ENCODE results near the gene PPP1R37.
A peak's percentile ranks its signal among the peaks of the same experiment; 100 is the strongest.
"Not testable (repeated sequence)": the region's sequence is repeated elsewhere in the genome, so short reads cannot be mapped to it uniquely, and the experiment has no call there.

Gene PPP1R37

DNA sequence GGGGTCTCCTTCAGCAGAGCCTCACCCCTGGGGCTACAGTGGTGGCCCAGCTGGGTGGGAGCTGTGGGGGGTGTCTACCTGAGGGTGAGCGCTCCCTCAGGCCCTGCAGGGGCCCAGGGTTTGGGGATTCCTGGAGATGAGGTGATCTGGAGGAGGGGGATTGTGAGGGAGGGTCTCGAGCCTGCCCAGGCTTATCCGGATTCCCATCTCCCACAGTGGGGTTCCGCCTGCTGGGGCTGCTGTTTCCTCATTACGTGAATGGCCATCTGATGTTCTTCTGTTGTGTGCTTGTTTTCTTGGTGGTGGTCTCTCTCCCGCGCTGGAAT, 4.4 kb downstream of the PPP1R37 start:
- no peak for DNase-seq

DNA sequence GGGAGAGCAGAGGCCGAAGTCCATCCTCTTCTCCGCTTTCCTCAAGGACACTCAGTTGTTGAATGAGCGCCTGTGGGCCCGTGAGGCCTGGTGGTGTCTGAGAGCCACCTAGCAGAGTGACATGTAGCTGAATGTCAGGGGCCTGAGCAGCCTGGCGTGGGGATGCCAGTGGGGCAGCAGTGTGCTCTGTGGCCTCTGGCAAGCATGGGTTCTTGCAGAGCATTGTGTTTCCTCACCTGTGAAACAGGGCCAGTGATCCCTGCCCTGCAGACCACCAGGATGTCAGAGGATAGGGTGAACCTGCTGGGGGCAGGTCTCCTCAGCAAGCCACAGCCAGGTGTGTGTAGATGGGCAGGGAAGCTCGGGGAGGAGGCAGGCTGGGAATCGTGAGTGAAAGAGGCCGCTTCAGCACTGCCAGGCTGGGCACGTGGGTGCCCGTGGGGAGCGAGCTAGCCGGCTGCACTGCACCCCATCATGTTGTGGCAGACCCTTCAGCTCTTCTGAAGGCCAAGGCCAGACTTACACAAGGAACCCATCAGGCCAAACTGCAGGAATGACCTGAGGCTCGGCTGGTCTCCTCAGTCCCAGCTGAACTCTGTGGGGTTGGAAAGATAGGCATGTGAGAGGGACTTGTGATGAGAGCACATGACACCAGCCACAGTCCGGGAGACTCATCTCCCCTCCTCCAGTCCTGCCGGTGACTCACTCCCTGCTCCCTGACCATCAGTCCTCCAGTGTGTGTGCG, 5.0 kb downstream of the PPP1R37 start:
- DNase-seq: no peak

DNA sequence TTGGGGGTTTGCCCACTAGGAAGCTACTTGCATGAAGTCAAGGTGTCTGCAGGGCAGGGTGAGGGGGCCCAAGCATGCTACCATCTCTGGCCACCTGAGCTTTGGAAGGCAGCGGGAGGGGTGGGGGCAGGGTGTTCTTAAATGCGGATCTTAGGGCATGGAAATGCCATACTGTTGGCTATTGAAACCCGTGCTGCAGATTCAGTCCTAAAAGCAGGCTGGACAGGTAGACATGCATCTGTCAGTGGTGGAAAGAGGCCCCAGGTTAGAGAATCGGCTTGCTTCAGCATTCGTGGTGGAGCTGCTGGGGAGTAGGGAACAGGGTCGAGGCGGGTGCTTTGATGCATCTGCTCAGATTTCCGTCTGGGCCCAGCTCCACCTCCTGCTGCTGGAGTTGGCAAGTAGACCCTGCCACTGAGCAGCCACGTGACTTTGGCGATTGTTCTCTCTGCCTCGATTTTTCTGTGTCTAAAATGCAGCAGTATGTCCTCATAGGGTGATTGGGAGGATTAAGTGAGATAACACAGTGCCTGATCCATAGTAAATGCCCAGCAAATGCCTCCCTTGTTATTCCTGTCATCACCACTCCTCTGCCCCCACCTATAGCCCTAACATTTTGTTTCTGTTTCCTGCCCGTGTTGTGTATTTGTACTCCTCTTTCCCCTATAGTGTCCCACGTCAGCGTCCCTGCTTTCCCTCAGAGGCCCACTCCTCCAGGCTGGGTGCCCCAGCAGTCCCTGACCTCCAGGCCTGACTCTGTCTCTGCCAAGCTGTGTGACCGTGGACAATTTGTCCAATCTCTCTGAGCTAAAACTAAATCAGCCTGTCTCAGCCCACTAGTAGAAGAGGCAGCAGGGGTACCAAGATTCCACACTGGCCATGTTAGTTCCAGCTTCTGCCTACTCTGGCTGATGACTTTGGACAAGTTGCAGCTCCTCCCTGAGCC, 5.8 kb downstream of the PPP1R37 start:
- no peak for DNase-seq

DNA sequence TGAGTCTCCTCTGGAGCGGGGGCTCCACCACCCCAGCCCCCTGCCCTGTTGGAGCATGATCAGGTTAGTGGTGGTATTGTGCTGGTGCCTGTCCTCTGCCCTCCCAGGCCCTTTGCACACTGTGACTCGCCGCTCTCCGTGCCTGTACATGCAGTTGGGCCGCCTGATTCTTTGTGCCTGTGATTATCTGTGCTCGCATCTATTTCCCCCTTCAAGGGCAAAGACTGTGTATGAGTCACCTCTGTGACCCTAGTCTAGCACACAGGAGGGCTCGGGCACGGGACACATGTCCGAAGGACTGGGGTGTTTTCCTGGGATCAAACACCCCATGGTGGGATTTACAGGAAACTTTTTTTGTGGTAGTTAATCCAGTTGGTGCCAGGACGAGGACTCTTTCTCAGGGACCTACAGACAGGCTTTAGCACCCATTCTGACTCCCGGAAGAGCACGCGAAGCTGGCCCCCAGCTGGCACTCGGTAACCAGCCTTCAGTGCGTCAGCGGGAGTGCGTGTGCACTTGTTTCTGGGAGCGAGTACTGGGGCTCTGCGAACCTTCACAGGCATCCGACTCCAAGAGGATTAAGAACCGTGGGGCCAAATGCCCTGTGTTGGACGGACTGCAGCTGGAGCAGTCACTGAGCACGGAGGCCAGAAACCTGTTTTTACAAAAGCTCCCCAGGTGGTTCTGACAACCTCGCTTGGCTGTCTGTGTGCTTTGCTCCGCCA, 6.7 kb downstream of the PPP1R37 start:
- DNase-seq: no peak

DNA sequence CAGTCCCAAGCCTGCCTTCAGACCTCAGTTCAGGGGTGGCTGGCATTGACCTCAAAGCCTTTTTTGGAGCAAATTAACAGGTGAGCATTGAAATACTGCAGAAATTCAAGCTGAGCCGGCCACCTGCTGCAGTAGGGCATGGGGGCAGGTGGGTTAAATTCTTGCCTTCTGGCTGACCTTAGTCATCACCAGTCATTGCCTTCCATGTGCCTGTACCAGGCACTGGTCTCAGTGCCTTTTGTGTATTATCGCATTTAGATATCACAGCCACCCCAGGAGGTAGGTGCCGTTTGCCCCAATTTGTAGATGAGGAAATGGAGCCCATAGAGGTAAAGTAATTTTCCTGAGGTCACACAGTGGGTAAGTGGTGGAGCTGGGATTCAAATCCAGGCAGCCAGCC, 7.2 kb downstream of the PPP1R37 start:
- DNase-seq: no peak

DNA sequence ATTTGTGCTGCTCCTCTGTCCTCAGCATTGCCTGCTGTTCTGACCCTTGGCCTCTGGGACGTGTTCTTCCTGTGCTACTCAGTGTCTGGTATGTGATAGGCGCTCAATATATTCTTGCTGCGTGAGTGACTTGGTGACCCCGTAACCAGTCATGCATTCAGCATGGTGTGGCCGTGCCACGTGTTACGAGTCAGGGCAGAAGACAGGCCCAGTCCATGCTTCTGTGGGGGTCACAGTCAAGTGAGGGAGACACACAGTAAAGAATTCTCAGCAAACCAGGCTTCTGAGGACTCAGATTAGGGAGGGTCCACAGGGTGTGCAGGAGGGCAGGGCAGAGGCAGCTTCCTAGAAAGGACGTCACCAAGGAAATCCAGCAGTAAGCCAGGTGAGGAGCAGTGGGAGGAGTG, 7.9 kb downstream of the PPP1R37 start:
- DNase-seq: no peak

DNA sequence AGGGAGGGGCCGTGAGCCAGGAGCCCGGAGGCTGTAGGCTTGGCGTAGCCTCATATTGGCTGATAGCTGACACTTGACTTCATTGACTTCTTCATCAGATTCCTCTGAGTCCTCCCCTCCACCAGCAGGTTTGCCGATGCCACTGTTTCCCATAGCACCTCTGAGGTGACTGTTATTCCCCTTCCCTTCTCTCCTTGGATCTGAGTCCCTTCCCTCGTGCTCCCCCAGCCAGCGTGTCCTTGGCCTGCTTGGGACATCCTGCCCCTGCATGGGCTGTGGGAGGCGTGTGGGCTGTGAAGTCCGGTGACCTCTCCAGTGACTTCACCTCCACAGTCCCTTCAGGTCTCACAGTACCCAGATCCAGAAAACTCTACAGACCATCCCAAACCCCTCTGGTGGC, 8.8 kb downstream of the PPP1R37 start:
- no peak for DNase-seq

DNA sequence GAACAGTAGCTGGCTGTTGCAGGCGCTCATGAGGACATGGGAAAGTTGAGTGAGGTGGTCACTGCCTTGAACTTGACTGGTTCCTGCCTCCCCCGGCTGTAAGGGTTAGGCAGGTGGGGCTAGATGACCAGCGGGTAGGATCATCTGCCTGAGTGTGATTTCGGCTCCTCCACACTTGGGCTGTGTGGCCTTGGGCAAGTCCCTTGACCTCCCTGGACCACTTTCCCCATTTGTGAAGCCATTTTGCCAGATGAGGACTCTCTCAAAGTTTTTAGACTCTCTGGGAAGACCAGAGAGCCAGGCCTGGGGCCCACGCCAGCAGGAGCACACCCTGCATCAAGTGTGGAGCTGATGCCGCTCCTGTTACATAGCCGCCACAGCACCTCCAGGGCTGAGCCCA, 9.5 kb downstream of the PPP1R37 start:
- DNase-seq: no peak

DNA sequence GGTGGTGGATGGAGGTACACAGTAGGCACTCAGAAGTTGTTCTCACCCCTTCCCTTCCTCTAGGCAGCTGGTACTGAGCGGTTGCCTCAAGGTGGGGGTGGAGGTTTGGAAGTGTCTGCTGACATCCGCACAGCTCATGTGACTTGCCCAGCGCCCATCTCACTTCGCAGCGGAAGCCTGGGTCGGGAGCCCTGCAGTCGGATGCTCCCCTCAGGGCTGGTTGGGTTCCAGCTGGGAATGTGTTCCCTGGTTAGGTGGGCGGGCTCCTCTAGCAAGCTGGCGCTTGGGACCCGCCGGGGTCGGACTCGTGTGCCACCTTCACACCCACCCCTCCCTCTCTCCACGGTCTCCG, 10.2 kb downstream of the PPP1R37 start:
- DNase-seq: peak; percentile 31

DNA sequence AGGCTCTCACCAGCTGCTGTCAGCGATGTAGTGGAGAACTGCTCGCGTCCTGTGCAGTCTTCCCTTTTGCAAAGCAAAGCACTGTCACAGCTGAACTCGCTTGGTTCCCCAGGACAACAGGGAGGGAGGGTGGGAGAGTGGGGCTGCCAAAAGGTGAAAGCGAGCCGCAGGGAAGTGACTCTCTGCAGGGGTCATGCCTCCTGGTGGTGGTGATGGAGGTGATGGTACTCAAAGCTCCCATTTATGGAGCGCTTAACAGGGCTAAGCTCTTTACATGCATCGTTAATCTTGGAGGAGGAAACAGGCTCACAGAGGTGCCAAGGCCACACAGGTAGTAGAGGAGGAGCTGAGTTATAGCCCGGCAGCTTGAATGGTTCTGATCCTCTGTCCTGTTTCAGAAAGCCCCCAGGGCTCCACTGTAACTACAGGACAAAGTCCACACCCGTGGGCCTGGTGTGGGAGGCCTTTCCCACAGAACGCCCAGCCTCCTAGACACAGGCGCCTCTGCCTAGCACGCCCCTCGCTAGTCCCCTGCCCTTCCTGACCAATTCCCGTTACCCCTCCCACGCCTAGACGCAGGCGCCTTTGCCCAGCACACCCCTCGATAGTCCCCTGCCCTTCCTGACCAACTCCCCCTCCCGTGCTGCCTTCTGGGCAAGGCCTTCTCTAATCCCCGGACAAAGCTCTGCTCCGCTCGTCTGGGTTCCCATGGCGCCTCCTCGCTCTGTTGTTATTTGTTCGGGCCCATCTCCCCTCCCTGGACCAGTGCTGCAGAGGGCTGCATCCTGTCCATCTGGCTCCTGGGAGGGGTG, 10.7 kb downstream of the PPP1R37 start:
- DNase-seq: no peak

DNA sequence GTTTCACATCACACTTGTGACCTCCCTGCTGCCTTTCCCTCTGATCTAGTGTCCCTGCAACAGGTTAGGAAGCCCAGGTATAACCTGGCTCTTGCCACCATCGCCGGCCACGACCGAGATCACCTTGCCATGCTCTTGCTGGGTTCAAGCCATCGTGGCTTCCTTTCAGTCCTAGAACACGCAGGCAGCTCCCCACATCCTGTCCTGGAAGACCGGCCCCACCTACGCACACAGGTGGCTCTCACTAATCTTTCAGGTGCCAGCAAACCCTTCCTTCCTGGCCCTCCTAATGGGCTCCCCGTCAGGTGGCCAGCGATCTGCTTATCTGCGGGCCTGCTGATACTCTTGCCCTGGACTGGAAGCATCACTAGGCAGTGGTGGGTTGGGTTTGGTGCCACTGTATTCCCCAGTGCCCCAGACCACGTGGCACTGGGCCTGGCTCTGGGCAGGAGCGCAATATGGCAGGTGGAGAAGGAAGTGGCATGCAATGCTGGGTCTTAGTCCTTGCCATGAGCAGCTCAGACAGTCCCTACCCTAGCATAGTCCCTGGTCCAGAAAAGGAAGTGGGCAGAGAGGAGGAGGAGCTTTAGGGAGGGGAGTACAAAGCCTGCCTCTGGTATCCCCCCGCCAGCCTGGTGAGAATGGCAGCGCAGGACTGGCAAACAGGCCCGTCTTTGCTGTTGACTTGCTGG, 11.8 kb downstream of the PPP1R37 start:
- DNase-seq: no peak

DNA sequence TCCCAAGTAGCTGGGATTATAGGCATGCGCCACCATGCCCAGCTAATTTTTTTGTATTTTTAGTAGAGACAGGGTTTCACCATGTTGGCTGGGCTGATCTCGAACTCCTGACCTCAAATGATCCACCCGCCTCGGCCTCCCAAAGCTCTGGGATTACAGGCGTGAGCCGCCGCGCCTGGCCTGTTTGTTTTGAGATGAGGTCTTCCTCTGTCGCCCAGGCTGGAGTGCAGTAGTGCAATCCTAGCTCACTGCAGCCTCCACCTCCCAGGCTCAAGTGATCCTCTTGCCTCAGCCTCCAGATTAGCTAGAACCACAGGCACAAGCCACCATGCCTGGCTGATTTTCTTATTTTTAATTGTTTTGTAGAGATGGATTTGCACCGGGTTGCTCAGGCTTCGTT, 13.4 kb downstream of the PPP1R37 start:
- not testable (repeated sequence) for DNase-seq

DNA sequence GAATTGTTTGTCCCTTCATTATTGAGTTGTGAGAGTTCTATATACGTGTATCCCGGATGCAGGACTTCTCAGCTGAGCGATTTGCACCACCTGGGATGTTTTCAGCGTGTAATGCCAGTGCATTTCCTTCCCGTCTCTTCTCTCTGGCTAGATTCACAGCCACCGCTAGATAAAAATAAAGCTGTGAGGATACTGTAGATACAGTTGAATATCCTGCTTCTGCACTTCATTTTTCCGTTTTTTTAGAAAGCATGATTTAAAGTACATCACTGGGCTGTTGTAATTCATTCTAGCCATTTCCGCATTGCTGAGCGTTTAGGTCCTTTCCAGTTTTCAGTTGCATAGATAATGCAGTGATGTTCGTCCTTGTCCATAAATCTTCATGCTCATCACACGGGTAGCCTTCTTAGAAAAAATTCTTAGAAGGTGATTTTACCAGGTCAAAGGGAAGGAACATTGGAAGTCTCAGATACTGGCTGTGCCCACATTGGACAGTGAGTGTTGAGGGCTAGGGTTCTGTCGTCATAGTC, 14.7 kb downstream of the PPP1R37 start:
- no peak for DNase-seq

DNA sequence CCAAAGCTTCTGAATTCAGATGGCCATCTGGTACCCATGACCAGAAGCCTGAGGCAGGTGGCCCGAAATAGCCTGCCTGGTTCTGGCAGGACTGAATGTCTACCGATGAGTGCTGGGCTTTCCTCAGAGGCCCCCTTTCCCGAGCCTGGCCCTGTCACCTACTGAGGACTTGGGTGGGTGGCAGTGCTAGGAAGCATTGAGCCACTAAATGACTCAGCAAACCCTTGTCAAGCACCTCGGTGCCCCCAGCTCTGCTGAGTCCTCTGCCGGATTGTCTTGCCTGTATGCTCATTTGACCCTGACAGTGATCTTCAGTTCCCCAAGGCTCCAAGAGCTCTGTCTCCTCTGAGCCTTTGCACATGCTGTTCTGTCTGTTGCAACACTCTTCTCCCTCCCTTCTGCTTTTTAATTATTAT, 17.9 kb downstream of the PPP1R37 start:
- no peak for DNase-seq

DNA sequence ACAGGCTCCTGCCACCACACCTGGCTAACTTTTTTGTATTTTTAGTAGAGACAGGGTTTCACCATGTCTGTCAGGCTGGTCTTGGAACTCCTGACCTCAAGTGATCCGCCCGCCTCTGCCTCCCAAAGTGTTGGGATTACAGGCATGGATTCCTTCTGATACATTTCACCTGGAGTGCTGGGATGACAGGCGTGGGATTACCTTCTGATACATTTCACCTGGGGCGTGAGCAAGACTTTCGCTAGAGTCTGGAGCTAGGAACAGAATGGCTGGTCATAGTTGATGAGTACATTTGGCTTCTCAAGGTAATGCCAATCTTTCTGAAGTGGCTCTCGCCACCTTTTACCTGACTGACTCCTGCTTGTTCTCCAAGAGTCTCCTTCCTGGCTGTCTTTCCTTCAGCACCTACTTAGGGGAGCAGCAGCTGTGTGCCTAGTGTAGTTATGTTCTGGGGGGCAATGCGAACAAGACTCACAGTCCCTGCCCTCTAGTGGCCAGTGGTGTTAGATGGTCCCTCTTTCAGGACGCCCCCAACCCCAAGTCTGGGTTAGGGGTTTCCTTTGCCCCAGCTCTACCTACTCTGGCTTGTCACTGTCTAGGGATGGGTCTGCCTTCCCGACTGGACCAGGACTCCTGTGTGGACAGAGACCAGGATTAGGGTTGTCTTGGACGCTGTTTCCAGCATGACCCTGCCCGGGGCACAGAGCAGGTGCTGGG, 19.3 kb downstream of the PPP1R37 start:
- no peak for DNase-seq

DNA sequence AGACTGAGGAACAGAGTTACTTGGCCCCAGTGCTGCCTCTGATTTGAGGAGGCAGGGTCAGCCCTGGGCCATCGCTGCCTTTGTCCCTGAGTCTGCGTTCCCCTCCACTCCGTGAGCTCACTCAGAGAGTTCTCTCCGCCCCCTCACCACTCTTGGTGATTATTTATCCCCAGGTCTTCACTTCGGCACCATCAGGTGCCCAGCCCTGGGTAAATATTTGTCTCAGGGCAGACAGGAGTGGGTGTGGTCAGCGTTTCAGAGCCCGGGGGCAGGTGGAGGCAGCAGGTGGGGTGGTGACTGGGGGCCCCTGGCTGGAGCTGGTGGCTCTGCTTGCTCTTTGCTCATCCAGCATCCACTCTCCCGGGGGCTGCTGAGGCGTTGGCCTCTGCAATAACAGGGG, 20.6 kb downstream of the PPP1R37 start:
- no peak for DNase-seq

DNA sequence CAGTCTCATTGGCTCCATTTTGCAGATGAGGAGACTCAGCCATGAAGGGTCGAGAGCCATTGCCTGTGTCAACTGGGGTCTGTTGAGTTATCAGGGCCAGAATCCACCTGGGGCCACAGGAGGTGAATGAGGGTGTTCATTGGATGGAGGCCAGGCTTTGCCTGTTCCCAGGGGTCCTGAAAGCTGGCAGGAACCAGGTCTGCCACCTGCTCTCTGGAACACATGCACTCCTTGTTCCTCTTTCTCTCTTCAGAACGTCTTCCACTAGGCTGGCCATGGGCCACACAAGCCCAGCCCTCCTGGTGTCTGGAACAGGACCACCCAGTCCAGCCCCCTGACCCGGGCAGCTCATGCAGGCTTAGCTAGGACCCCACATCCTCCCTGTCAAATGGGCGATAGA, 21.1 kb downstream of the PPP1R37 start:
- DNase-seq: no peak

DNA sequence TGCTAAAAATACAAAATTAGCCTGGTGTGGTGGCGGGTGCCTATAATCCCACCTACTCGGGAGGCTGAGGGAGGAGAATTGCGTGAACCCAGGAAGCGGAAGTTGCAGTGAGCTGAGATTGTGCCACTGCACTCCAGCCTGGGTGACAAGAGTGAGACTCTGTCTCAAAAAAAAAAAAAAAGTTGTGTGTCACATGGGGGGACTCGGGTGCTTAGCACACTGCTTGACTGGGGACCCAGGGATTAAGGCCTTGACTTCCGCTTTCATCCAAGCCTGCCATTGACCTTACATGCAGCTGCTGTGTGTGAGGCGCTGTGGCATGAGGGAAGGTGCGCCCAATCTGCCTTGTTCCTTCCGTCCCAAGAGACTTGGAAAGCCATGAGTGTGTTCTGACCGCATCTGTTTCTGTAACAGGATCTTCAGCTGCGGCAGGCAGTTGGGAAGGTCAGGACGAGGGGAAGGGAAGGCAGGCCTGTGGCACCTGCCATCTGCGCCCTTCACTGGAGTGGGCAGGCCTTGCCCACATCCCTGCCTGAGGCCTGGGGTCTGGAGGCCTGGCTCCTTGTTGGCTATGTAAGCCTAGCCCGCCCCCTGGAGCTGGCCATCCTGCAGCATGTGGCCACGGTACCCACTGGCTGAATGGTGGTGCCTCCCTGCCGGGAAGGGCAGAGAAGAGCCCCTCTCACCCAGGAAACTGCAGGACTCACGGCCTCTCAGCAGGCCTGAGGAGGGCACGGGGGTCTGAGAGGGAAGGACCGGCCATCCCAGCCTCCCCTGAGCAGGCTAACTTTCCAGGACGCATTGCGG, 23.0 kb downstream of the PPP1R37 start:
- DNase-seq: no peak

DNA sequence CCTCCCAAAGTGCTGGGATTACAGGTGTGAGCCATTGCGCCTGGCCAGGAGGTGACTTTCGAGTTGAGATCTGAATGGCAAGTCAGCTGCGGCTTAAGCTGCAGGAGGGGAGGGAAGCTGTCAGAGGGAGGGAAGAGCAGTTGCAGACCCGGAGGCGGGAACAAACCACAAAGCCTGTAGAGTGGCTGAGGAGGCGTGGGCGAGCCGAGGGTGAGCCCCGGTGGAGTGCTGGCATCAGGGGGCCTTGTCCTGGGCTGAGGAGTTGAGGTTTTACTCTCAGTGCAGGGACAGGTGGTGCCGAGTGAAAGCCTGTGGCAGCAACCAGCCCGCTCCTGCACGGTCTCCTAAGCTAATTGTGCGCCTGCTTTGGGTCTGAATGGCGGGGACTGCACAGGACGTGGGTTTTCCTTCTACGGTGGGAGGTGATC, 24.2 kb downstream of the PPP1R37 start:
- DNase-seq: peak; percentile 66

DNA sequence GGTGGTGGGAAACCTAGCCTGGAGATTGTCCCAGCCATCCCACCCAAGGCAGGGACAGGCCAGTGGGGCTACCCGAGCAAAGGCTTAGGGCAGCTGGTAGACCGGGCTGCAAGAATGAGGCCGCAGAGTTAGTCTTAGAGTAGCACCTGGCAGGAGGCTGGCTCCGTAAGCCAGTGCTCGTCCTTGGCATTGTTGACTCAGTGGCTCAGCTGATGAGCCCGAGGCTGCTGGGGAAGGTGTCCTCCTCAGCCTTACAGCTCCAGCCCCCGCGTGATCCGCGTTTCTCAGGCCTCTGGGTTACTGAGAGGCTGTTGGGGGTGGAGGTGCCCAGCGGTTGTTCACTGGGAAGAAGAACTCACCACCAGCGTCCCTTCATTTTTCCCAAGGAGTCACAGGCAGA, 24.7 kb downstream of the PPP1R37 start:
- no peak for DNase-seq
